GM10266 (cell line): Measurements from ENCODE around the gene ABCC4.

Experiments used
- DNase-seq: peaks from one replicate; pipeline ENCODE4 v3.0.0; 2012; ENCODE audit errors: extremely low spot score
- CTCF ChIP-seq: IDR thresholded peaks from 2 replicates; pipeline ENCODE4 v1.5.1; 2012; ENCODE audit warnings: mild to moderate bottlenecking, low read depth; ENCODE audit not compliant: control insufficient read depth, insufficient read depth; ENCODE audit errors: missing control alignments

ABCC4 gene

GRCh38 chr13:94984958-94985357, 316.3 kb downstream of the ABCC4 start:
- TF ChIP-seq CTCF, result no peak
- DNase-seq, result no peak

- no peak for TF ChIP-seq CTCF
- no peak for DNase-seq
Measured at GRCh38 chr13:94978516-94978915, 322.7 kb downstream of the ABCC4 start.

- no peak for DNase-seq
- no peak for TF ChIP-seq CTCF
Measured at GRCh38 chr13:94974015-94974951, 327.0 kb downstream of the ABCC4 start.

GRCh38 chr13:94972262-94972661, 329.0 kb downstream of the ABCC4 start:
- TF ChIP-seq CTCF, result no peak
- DNase-seq, result no peak
